Nephron (organoid): ENCODE data around the gene GARIN5A.

Experiments
- H3K27ac Mint-ChIP-seq, 3 experiments: 2 replicates each; pipeline ENCODE4 v1.8.0; 2020; ENCODE audit warnings: mixed read lengths in 3 of 3, mild to moderate bottlenecking in 2 of 3, moderate library complexity in 1 of 3
- H3K27me3 Mint-ChIP-seq: 2 replicates; pipeline ENCODE4 v1.8.0; 2021; ENCODE audit warnings: low read depth, mild to moderate bottlenecking, moderate library complexity, mixed read lengths
- H3K36me3 Mint-ChIP-seq: 2 replicates; pipeline ENCODE4 v1.8.0; 2020; ENCODE audit warnings: low read depth, mixed read lengths
- H3K4me1 Mint-ChIP-seq: 2 replicates; pipeline ENCODE4 v1.8.0; 2020; ENCODE audit warnings: mixed read lengths
- H3K4me3 Mint-ChIP-seq, 3 experiments: 2 replicates each; pipeline ENCODE4 v1.8.0; 2020; ENCODE audit warnings: mild to moderate bottlenecking in 3 of 3, mixed read lengths in 3 of 3, moderate library complexity in 2 of 3
- H3K9me3 Mint-ChIP-seq: 2 replicates; pipeline ENCODE4 v1.8.0; 2020; ENCODE audit warnings: mixed read lengths
- TF ChIP-seq, protein P1 (sequence below), 3 experiments: fragments of 200-600 bp; sonication (generic); IDR thresholded peaks; one replicate each; pipeline ENCODE4 v1.5.0; 2021; ENCODE audit warnings: antibody characterized with exemption in 3 of 3; ENCODE audit not compliant: unreplicated experiment in 3 of 3

GARIN5A gene

DNA sequence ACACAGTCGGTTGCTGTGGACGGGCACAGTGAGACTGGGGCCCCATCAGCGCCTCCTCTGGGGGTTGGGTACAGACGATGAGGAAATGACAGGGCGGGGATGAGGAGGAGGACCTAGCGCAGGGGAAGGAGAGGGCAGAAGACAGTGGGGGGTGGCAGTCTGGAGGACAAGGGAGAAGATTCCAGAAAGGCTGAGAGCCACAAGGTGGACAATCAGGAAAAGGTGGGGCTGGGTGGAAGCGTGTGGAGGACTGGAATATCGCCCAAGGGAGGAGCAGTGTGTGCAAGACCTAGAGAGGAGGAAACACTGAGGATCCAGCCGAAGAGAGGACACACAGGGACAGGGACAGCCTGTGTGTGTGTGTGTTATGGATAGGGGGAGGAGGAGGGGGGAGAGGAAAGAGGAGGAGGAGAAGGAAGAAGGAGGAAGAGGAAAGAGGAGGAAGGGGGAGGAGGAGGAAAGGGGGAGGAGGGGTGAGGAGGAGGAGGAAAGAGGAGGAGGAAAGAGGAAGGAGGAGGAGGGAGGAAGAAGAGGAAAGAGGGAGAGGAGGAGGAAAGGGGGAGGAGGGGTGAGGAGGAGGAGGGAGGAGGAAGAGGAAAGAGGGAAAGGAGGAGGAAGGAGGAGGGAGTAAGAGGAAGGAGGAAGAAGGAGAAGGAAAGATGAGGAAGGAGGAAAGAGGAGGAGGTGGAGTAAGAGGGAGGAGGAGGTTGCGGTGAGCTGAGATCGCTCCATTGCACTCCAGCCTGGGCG is 15.8 kb upstream of the GARIN5A start:
- peak overlapping the region; percentile 15 to 61 (median 58) for H3K27ac Mint-ChIP-seq
- H3K4me3 Mint-ChIP-seq, result peak overlapping the region; percentile 51 to 79 (median 76)
- H3K9me3 Mint-ChIP-seq, result peaks cover 5% of the 10 kb centered on the region
- peaks cover 6% of the 10 kb centered on the region for H3K36me3 Mint-ChIP-seq
- H3K27me3 Mint-ChIP-seq, result peaks cover 62% of the 10 kb centered on the region
- TF ChIP-seq, protein P1, sequence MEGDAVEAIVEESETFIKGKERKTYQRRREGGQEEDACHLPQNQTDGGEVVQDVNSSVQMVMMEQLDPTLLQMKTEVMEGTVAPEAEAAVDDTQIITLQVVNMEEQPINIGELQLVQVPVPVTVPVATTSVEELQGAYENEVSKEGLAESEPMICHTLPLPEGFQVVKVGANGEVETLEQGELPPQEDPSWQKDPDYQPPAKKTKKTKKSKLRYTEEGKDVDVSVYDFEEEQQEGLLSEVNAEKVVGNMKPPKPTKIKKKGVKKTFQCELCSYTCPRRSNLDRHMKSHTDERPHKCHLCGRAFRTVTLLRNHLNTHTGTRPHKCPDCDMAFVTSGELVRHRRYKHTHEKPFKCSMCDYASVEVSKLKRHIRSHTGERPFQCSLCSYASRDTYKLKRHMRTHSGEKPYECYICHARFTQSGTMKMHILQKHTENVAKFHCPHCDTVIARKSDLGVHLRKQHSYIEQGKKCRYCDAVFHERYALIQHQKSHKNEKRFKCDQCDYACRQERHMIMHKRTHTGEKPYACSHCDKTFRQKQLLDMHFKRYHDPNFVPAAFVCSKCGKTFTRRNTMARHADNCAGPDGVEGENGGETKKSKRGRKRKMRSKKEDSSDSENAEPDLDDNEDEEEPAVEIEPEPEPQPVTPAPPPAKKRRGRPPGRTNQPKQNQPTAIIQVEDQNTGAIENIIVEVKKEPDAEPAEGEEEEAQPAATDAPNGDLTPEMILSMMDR (IDR thresholded peaks at IDR 0.05; ENCODE audit: unreplicated experiment in 3 of 3), result no peak
- H3K4me1 Mint-ChIP-seq, result peaks cover 40% of the 10 kb centered on the region

DNA sequence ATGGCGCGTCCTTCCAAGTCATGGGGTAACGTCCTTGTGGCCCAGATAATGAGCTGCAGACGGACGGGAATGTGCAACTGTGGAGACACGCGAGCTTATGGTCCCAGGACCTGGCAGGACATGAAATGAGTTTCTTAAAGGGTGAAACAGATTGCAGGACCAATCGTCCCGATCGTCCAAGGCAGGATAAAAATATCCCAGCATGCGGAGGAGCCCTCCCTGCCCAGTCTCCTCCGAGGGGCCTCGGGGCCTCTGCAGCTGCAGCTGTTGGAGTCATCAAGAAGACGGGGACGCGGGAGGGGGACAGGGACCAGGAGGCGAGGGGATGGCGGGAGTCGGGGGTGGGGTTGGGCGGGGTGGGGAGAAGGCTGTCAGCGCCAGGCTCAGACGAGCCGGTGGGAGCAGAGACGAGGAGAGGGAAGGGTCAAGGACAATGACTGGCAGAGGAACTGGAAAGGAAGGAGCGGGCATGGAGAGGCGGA is 14.4 kb upstream of the GARIN5A start:
- H3K4me3 Mint-ChIP-seq, result peak overlapping the region; percentile 51 to 76 (median 69)
- peaks cover 40% of the 10 kb centered on the region for H3K4me1 Mint-ChIP-seq
- TF ChIP-seq, protein P1 (IDR thresholded peaks at IDR 0.05; ENCODE audit: unreplicated experiment in 3 of 3), result no peak
- peak overlapping the region; percentile 15 to 89 (median 79) for H3K27ac Mint-ChIP-seq
- peaks cover 5% of the 10 kb centered on the region for H3K9me3 Mint-ChIP-seq
- H3K36me3 Mint-ChIP-seq, result peaks cover 13% of the 10 kb centered on the region
- peaks cover 62% of the 10 kb centered on the region for H3K27me3 Mint-ChIP-seq

DNA sequence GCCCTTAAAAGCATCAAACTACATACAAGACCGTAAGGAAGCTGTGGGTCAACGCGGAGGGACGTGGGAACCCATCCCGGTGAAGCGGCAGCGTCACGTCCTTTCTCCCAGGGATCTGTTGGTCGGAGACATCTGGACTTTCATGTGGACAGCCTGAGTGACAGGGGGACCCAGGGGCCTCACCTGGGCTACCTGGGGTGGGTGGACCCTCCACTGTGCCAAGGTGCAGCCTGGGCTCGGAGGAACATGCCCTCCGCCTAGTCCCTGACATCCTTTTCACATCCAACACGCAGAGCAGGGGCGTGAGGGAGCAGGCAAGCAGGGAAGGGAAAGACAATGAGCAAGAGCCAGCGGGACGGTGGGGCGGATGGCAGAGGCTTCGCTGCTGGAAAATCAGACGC is 13.8 kb upstream of the GARIN5A start:
- Mint-ChIP-seq H3K4me3 (peak overlapping the region; percentile 38 to 76 (median 69)), H3K9me3 (peaks cover 5% of the 10 kb centered on the region), H3K27ac (peak overlapping the region; percentile 15 to 89 (median 79)), H3K27me3 (peaks cover 60% of the 10 kb centered on the region), H3K36me3 (peaks cover 19% of the 10 kb centered on the region), H3K4me1 (peaks cover 40% of the 10 kb centered on the region)
- TF ChIP-seq, protein P1 (IDR thresholded peaks at IDR 0.05; ENCODE audit: unreplicated experiment in 3 of 3), result no peak

DNA sequence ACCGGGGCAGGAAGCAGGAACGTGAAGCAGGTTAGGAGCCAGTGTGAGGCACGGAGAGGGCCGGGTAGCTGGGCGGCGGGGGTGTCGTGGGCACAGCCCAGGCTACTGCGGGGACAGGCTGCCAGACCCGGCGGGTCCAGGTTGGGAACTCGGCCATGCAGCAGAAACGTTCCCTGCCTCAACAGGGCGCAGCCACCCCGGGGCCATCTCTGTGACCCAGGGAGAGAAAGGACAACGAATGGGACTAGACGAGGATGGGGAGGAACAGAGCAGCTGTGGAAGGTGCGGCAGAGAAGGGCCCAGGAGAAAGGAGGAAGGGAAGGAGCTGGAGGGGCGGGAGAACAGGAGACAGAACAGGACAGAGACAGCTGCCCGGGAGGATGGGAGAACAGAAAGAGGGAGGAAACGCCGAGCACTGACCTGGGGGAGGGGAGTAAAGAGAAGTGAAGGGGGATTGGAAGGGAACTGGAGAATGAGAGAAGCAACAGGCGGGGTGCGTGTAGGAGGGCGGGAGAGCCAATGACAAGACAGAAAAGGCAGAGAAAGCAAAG is 12.9 kb upstream of the GARIN5A start:
- peak overlapping the region; percentile 75 to 84 (median 77) for H3K4me3 Mint-ChIP-seq
- TF ChIP-seq, protein P1 (IDR thresholded peaks at IDR 0.05; ENCODE audit: unreplicated experiment in 3 of 3), result no peak
- peaks cover 28% of the 10 kb centered on the region for H3K36me3 Mint-ChIP-seq
- H3K4me1 Mint-ChIP-seq, result peaks cover 40% of the 10 kb centered on the region
- H3K27ac Mint-ChIP-seq, result peak overlapping the region; percentile 77 to 90 (median 83)
- H3K9me3 Mint-ChIP-seq, result peaks cover 5% of the 10 kb centered on the region
- H3K27me3 Mint-ChIP-seq, result peaks cover 56% of the 10 kb centered on the region

DNA sequence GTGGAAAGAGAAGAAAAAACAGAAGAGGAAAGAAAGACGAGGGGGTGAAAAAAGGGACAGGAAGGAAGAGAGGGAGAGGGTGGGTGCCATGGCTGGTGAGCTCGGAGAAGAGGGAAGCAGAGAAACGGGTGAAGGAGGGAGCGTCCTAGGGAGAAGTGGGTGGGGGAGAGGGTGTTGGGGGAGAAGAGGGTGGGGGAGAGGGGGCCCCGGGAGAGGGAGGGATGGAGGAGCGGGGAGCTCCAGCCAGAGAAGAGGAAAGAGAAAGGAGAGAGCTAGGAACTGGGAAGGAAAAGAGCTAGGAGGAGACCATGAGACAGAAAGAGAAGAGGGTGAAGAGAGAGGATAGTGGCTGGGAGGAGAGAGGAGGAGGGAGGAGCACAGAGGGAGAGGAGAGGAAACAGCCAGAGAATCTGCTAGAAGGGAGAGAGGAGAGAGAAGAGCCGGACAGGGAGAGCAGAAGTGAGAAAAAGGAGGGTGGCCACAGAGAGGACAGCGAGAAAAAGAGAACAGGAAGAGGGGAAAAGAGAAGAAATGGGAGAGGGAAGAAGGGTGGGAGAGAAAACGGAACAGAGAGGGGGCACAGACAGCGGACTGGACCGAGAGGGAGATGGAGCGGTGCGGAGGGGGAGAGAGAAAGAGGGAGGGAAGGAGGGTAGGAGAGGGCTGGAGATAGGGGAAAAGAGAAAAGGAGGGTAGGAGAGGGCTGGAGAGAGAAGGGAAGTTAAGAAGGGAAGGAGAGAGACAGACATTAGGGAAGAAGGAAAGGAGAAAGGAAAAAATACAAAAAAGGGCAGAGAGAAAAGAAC is 11.9 kb upstream of the GARIN5A start:
- Mint-ChIP-seq H3K9me3 (peaks cover 5% of the 10 kb centered on the region), H3K27ac (peak overlapping the region; percentile 77 to 90 (median 83)), H3K4me3 (peak overlapping the region; percentile 75 to 84 (median 76)), H3K4me1 (peaks cover 40% of the 10 kb centered on the region), H3K27me3 (peaks cover 54% of the 10 kb centered on the region), H3K36me3 (peaks cover 29% of the 10 kb centered on the region)
- TF ChIP-seq, protein P1 (IDR thresholded peaks at IDR 0.05; ENCODE audit: unreplicated experiment in 3 of 3), result no peak
